Testis (tissue), 2 donors: Measurements from ENCODE around the gene SLC7A9.

ENCODE experiments used
- CTCF ChIP-seq, 3 experiments: fragments of 450-650 bp in 2 of 3; fragments of 200-600 bp in 1 of 3; sonication (generic) in 1 of 3; IDR thresholded peaks; one replicate each; pipeline ENCODE4 v1.5.1; 2016 to 2019; ENCODE audit warnings: antibody characterized with exemption in 3 of 3, mild to moderate bottlenecking in 2 of 3, moderate library complexity in 1 of 3
- POLR2A ChIP-seq: fragments of 450-650 bp; IDR thresholded peaks from one replicate; pipeline ENCODE4 v1.6.1; 2017; ENCODE audit warnings: antibody characterized with exemption, mild to moderate bottlenecking, moderate library complexity

- TF ChIP-seq CTCF (IDR thresholded peaks at IDR 0.05) (no peak), POLR2A (no peak)
These were observed 6.3 kb downstream of the SLC7A9 start for GRCh38 chr19:32863301-32863700.
